Measurements from ENCODE around the gene GFPT1.
"Not testable (repeated sequence)": the region's sequence is repeated elsewhere in the genome, so short reads cannot be mapped to it uniquely, and the experiment has no call there.

GFPT1 gene

DNA sequence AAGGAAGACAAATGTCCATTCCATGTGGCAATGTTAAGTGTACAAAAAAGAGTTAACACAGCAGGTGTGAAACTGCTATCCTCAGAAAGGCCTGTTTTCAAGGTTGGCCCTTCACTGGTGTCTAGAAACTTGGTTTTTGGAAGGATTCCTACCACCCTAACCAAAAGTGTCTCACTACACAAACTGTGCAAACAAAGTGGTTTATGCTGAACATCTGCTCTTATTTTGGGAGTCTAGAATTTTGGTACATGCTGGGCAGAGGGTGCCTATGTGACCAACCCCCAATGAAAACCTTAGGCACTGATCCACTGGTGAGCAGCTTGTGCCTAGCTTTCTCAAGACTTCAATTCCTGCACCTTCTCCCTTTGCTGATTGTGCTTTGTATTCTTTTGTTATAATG is 14.3 kb downstream of the GFPT1 start:
- TF ChIP-seq, protein P1, sequence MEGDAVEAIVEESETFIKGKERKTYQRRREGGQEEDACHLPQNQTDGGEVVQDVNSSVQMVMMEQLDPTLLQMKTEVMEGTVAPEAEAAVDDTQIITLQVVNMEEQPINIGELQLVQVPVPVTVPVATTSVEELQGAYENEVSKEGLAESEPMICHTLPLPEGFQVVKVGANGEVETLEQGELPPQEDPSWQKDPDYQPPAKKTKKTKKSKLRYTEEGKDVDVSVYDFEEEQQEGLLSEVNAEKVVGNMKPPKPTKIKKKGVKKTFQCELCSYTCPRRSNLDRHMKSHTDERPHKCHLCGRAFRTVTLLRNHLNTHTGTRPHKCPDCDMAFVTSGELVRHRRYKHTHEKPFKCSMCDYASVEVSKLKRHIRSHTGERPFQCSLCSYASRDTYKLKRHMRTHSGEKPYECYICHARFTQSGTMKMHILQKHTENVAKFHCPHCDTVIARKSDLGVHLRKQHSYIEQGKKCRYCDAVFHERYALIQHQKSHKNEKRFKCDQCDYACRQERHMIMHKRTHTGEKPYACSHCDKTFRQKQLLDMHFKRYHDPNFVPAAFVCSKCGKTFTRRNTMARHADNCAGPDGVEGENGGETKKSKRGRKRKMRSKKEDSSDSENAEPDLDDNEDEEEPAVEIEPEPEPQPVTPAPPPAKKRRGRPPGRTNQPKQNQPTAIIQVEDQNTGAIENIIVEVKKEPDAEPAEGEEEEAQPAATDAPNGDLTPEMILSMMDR (IDR thresholded peaks at IDR 0.05; ENCODE audit: extremely low read depth, missing control alignments): no peak
- no peak for DNase-seq (ENCODE audit: low spot score)

DNA sequence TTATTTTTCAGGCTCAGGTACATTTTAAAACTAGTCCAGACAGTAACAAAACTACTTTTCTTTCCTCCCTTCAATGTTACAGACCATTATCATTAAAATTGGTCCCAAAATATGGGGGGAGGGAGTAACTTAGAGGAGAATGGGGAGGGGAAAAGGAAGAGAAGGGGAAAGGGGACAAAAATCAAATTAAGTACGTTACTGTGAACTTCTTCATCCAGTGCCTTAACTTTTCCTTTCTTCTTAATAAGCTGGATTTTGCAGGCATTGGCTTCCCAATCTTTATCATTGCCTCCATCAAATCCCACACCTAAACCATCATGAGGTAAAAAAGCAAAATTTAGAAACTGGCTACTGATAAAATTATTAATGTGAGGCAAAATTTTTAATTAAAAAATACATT is 17.2 kb downstream of the GFPT1 start:
- TF ChIP-seq, protein P1 (IDR thresholded peaks at IDR 0.05; ENCODE audit: extremely low read depth, missing control alignments): no peak

DNA sequence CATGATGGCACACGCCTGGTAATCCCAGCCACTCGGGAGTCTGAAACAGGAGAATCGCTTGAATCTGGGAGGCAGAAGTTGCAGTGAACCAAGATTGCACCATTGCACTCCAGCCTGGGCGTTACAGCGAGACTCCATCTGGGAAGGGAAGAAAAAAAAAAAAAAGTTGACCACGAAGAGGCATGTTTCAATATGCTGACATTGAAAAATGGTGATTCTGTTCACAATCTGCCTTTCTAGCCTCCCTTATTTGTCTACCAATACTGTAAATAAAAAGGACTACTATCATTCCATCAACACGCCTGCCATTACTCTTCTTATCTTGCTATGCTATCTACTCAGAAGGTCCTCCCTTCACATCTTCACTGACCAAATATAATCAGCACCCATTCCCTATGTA is 18.4 kb downstream of the GFPT1 start:
- TF ChIP-seq, protein P1 (IDR thresholded peaks at IDR 0.05; ENCODE audit: extremely low read depth, missing control alignments): no peak
- DNase-seq (ENCODE audit: low spot score): no peak

More for the DNA sequence above, 17.2 kb downstream of the GFPT1 start:
- DNase-seq (ENCODE audit: low spot score): no peak

DNA sequence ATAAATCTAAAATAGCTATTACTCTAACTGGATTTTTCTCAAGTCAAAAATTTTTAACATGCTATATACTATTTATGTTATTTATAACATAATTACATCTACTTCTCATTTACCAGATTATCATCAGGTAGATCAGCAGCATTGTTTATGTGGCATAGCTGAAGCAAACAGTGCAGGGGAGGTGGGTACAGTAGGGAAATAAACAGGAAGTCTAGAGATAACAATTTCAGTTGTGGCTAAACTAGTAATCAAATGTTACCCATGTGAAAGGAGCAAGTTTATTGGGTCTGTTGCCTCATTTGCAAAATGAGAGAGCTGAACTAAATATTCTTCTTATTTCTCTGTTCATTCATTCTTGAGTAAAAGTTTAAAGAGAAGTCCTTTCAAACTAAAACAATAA is 27.7 kb downstream of the GFPT1 start:
- TF ChIP-seq, protein P1 (IDR thresholded peaks at IDR 0.05; ENCODE audit: extremely low read depth, missing control alignments): no peak

DNA sequence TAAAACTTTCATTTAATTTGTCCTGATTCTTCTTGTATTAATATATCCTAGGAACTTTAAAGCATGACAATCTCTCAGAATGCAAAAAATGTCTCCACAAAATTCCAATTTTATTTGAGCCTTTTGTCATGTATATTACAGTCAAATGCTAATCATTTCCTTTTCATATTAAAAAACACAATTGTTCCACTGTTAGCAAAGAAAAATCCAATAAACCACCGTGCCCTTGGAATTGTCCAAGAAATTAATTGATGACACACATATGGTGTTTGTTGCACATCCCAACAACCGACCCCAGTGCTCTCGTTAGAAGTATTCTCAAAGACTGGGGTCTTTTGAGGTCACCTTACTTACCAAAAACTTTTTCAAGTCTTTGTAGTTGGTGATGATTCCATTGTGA is 28.1 kb downstream of the GFPT1 start:
- TF ChIP-seq, protein P1 (IDR thresholded peaks at IDR 0.05; ENCODE audit: extremely low read depth, missing control alignments): no peak
- DNase-seq (ENCODE audit: low spot score): no peak

More for the DNA sequence above, 27.7 kb downstream of the GFPT1 start:
- DNase-seq (ENCODE audit: low spot score): no peak

DNA sequence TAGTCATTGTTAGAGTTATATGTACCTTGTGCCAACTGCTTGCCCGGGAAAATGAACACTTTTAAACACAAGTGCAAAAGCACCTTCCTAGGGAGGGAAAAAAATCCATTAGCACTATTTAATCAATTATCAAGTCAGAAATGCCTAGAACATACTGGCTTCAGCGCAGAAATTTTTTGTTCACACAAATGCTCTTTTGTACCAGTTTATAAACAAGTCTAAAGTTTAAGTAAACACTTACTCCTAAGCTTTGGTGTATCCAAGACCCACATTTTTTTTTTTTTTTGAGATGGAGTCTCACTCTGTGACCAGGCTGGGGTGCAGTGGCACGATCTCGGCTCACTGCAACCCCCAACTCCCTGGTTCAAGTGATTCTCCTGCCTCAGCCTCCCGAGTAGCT is 30.6 kb downstream of the GFPT1 start:
- TF ChIP-seq, protein P1 (IDR thresholded peaks at IDR 0.05; ENCODE audit: extremely low read depth, missing control alignments): no peak

DNA sequence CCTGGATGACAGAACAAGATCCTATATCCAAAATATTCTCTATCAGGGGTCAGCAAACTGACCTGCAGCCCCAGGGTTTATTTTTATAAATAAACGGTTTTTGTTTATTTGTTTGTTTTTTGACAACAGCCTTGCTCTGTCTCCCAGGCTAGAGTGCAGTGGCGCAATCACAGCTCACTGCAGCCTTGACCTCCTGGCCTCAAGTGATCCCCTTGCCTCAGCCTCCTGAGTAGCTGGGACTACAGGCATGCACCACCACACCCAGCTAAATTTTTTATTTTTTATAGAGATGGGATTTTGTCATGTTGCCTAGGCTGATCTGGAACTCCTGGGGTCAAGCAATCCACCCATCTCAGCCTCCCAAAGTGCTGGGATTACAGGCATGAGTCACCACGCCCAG is 32.1 kb downstream of the GFPT1 start:
- DNase-seq (ENCODE audit: low spot score): not testable (repeated sequence)

More for the DNA sequence above, 30.6 kb downstream of the GFPT1 start:
- no peak for DNase-seq (ENCODE audit: low spot score)

DNA sequence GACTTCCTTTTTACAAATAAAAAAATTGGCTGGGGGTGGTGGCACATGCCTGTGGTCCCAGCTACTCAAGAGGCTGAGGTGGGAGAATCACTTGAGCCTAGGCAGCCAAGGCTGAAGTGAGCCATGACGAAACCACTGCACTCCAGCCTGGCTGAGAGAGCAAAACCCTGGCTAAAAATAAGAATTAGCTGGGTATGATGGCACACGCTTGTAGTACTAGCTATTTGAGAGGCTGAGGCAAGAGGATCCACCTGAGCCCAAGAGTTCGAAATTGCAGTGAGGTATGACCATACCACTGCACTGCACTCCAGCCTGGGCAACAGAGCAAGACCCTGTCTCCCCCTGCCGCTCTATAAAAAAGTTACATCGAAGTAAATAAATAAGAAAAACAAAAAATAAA is 33.7 kb downstream of the GFPT1 start:
- TF ChIP-seq, protein P1 (IDR thresholded peaks at IDR 0.05; ENCODE audit: extremely low read depth, missing control alignments): no peak
- no peak for DNase-seq (ENCODE audit: low spot score)

All from GM20000 (cell line).